Testis (tissue), 3 donors: ENCODE results near the gene GLYAT. TPM values are rescaled to one million over a fixed set of nuclear protein-coding genes. Genes with fewer than 3 reads are reported as not detected.

Experiments
- DNase-seq: peaks from one replicate; pipeline ENCODE4 v3.0.0-alpha.2; 2019
- H3K27ac ChIP-seq, 2 donors: fragments of 200-600 bp; sonication (generic); one replicate each; pipeline ENCODE4 v1.5.1; 2019
- H3K27me3 ChIP-seq: fragments of 200-600 bp; sonication (generic); one replicate; pipeline ENCODE4 v1.5.1; 2019
- H3K36me3 ChIP-seq: fragments of 200-600 bp; sonication (generic); one replicate; pipeline ENCODE4 v1.5.1; 2017; ENCODE audit warnings: low read depth; ENCODE audit errors: missing control alignments
- H3K4me1 ChIP-seq: fragments of 200-600 bp; sonication (generic); one replicate; pipeline ENCODE4 v1.5.1; 2019
- H3K4me3 ChIP-seq, 2 donors: fragments of 200-600 bp; sonication (generic); one replicate each; pipeline ENCODE4 v1.5.1; 2017 to 2019
- H3K9me3 ChIP-seq: fragments of 200-600 bp; sonication (generic); one replicate; pipeline ENCODE4 v1.5.1; 2017
- CTCF ChIP-seq, 3 experiments: fragments of 450-650 bp in 2 of 3; fragments of 200-600 bp in 1 of 3; sonication (generic) in 1 of 3; IDR thresholded peaks; one replicate each; pipeline ENCODE4 v1.5.1; 2016 to 2019; ENCODE audit warnings: antibody characterized with exemption in 3 of 3, mild to moderate bottlenecking in 2 of 3, moderate library complexity in 1 of 3
- POLR2A ChIP-seq: fragments of 450-650 bp; IDR thresholded peaks from one replicate; pipeline ENCODE4 v1.6.1; 2017; ENCODE audit warnings: antibody characterized with exemption, mild to moderate bottlenecking, moderate library complexity
- WGBS, 2 donors: methylation state at CpG; one replicate each; pipeline ENCODE4 v1.1.5; 2018; 5-methylcytosine and 5-hydroxymethylcytosine counted together
- intact Hi-C: fragments of 100-400 bp; cut with DNase I; formaldehyde crosslinking; loops from one replicate; pipeline ENCODE4 v1.15.1; 2023; ENCODE audit warnings: low total_unique reads
- polyA plus RNA-seq: library from polyadenylated mRNA; stranded (reverse); fragments of 350-450 nt; fragmentation: Illumina TruSeq; extraction: RNeasy Lipid Tissue Mini Kit (QIAGEN cat#74804); gene quantifications from one replicate; pipeline ENCODE4 v1.2.3, GENCODE V29; 2014; ENCODE audit warnings: low read depth, low replicate concordance; ENCODE audit not compliant: insufficient read depth
- total RNA-seq, 2 donors: library from RNA; depleted of rRNA; stranded (reverse); fragments of >200 nt; gene quantifications; one replicate each; pipeline ENCODE4 v1.2.3, GENCODE V29; 2016

The GLYAT gene
- total and polyA plus RNA-seq, 3 donors from 2014 or later, result 1.0 to 1.9 TPM; not detected in 1

GRCh38 chr11:58745705-58746364 lies 14.1 kb upstream of the GLYAT start:
- Histone ChIP-seq H3K27me3 (no peaks in the 10 kb centered on the region), H3K9me3 (no peaks in the 10 kb centered on the region), H3K4me1 (no peaks in the 10 kb centered on the region), H3K27ac (no peak overlapping the region), H3K36me3 (no peaks in the 10 kb centered on the region), H3K4me3 (no peak overlapping the region)
- WGBS, 2 donors, result 70 to 79% methylated on average over 5 of the region's 5 CpGs
- TF ChIP-seq CTCF (IDR thresholded peaks at IDR 0.05) (no peak), POLR2A (no peak)
- intact Hi-C loops, result no loop called here
- DNase-seq, result no peak

DNA sequence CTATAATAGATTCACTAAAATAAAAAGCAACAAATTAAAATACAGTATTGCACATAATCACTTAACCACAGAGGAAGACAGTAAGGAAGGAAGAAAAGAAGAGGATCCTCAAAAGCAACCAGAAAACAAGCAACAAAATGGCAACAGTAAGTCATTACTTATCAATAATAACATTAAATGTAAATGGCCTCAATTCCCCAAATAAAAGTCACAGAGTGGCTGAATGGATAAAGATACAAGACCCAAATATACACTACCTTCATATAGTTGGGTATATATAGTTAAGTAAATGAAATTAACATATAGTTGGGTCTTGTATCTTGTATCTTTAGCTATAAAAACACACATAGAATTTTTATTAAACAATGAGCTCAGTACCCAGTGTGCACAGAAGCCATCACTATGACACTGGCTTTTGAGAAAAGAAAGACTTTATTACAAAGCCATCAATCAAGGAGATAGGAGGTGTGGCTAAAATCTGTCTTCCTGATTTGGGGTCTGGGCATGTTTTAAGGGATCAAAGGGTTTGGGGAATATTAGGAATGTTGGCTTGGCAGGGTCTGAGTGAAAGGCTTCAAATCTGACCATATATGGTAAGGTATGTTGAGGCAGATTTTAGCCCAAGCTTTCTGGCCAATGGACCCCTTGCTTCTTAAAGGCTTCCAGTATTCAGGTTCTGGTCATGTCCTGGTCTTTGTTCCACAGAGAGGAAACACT lies 13.4 kb upstream of the GLYAT start:
- TF ChIP-seq POLR2A, result no peak
- no peak for TF ChIP-seq CTCF (IDR thresholded peaks at IDR 0.05)
- intact Hi-C loops, result no loop called here
- no peaks in the 10 kb centered on the region for H3K4me1 ChIP-seq
- no peak for DNase-seq
- no peaks in the 10 kb centered on the region for H3K9me3 ChIP-seq
- H3K4me3 ChIP-seq, result no peak overlapping the region
- no peaks in the 10 kb centered on the region for H3K27me3 ChIP-seq
- no peak overlapping the region for H3K27ac ChIP-seq
- no peaks in the 10 kb centered on the region for H3K36me3 ChIP-seq

- H3K4me3 ChIP-seq, result no peak overlapping the region
- no peaks in the 10 kb centered on the region for H3K9me3 ChIP-seq
- H3K27ac ChIP-seq, result no peak overlapping the region
- no peaks in the 10 kb centered on the region for H3K27me3 ChIP-seq
- no peaks in the 10 kb centered on the region for H3K36me3 ChIP-seq
- TF ChIP-seq POLR2A (no peak), CTCF (IDR thresholded peaks at IDR 0.05) (no peak)
- DNase-seq, result no peak
- intact Hi-C loops, result no loop called here
- H3K4me1 ChIP-seq, result no peaks in the 10 kb centered on the region
- WGBS, 2 donors, result 52 to 74% methylated on average over 3 of the region's 3 CpGs
These were observed 11.5 kb upstream of the GLYAT start for GRCh38 chr11:58742981-58743880.

DNA sequence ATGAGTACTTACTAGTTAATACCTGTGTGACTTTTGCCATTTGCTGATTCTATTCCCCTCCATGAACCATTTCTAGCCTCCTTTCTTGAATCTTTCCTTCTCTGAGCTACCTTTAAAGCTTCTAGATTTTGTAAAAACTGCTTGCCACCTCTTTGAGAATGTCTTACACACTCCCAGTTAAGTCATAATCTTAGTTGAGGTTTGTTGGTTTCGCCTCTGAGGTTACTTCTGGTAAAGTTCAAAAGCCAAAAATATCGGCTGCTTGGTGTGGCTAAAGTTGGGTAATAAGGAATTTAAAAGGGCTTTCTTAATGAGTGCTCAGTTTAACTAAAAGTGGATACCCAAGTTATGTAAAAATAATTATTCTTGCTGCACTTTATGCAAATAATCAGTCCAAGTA lies 10.4 kb upstream of the GLYAT start:
- no peaks in the 10 kb centered on the region for H3K9me3 ChIP-seq
- 80 to 96% methylated on average over 2 of the region's 2 CpGs for WGBS, 2 donors
- H3K27ac ChIP-seq, result no peak overlapping the region
- H3K36me3 ChIP-seq, result no peaks in the 10 kb centered on the region
- TF ChIP-seq POLR2A (no peak), CTCF (IDR thresholded peaks at IDR 0.05) (no peak)
- DNase-seq, result no peak
- intact Hi-C loops, result no loop called here
- no peaks in the 10 kb centered on the region for H3K27me3 ChIP-seq
- H3K4me3 ChIP-seq, result no peak overlapping the region
- no peaks in the 10 kb centered on the region for H3K4me1 ChIP-seq
